GM21360 (cell line): ENCODE results near the gene TMOD1.
"Not testable (repeated sequence)": the region's sequence is repeated elsewhere in the genome, so short reads cannot be mapped to it uniquely, and the experiment has no call there.

Source experiments
- ATAC-seq: cut with Tn5 transposase; IDR thresholded peaks from one replicate; pipeline ENCODE4 v1.9.1; 2021; ENCODE audit warnings: mild to moderate bottlenecking, moderate library complexity; ENCODE audit not compliant: unreplicated experiment

The TMOD1 gene

DNA sequence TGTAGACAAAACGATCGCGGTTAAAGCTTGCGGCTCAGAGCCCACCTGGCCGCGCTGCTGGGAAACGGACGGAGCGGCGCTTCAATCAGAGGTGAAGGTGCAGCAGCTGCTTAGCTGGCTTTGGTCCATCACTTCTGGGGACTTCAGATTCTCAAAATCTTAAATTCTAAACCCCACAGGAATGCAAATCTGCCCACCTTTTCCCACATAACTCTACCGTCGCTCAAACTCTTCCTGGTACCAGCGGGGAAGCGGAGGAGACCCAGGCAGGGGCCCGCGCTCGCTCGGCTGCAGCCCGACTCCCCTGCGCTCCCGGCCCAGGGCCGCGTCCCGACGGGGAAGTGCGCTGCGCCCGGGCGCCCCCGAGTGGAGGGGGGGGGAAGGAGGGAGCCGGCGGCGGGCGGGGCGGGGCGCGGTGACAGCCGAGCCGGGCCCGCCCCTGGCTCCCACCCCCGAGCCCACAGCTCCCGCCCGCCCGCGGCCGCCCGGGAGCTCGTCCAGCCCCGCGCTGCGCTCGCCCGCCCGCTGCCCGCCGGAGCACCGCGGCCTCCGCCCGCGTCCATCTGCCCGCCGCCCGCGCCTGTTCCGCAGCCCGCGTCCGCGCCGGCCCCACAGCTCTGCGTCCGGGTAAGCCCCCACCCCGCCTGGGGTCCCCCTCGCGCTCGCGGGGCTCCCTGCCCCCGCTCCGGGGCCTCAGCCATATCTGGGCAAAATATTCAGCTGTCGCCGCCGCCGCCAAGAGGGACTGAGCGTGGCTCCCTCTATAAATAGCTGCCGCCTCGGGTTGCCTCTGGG, at the start of gene TMOD1:
Gene TMOD1 (plus strand): TSS at position 490 of the 795 bp plus-strand sequence. CDS start 22,523 bp downstream, outside the sequence.
- ATAC-seq: peak; percentile 58

- ATAC-seq: not testable (repeated sequence)
Observed at GRCh38 chr9:97453573-97453972, 47.9 kb upstream of the TMOD1 start.

DNA sequence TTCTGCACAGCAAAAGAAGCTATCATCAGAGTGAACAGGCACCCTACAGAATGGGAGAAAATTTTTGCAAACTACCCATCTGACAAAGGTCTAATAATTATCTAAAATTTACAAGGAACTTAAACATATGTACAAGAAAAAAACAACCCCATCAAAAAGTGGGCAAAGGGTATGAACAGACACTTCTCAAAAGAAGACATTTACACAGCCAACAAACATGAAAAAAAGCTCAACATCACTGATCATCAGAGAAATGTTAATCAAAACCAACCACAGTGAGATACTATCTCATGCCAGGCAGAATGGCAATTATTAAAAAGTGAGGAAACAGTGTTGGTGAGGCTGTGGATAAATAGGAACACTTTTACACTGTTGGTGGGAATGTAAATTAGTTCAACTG, 44.6 kb upstream of the TMOD1 start:
- ATAC-seq: not testable (repeated sequence)

GRCh38 chr9:97459326-97459725, 42.1 kb upstream of the TMOD1 start:
- no peak for ATAC-seq

DNA sequence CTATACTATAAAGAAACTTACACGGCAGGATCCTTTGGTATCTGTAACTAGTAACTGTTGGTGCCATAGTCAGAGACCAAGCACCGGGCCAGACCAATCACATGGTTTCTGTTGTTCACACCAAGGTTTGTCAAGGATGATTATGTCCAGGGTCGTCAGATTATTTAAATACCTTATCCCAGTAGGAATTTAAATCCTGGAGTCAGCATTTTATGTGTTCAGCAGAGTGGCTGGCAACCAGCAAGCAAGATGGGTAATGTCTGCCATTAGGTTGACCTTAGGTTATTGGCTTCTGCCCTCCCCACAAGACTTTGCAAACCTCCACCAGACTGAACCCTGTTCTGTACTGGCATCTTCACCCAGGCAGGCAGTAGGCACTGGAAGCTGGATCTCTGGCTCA, 39.3 kb upstream of the TMOD1 start:
- ATAC-seq: no peak

GRCh38 chr9:97462914-97463313, 38.6 kb upstream of the TMOD1 start:
- no peak for ATAC-seq

DNA sequence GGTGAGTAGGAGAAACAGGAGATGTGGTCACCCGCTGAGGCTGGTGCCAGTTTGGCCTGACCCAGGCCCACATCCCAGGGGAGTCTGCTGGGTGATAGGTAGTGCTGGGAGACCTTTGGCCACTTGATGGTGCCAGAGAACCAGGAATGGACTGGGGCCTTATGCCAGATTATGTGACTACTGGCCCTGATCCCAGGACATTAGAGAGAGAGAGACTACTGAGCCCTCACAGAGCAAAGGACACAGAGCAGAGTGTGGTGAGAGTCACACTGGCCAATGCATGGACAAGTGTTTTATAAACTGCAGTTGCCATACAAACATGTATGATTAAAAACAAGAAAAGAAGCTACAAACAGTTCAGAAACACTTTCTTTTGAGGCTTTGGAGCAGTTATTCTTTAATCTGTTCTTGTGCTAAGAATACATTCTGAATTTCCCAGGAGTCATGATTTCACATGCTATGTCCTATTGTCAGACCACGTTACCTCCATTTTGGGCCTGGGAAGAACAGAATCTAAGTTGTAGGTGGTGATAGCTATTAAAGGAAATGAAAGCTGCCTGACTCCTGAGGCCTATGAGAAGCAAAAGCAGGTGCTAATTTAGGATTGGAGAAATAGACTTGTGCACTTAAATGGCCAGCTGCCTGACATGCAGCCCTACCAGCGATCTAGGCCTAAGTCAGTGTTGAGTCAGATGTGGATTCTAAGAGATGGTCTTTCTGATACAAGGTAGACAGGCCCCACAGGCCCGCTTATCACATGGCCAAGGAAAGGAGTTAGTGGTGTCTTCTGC, 32.6 kb upstream of the TMOD1 start:
- peak; percentile 78 for ATAC-seq

DNA sequence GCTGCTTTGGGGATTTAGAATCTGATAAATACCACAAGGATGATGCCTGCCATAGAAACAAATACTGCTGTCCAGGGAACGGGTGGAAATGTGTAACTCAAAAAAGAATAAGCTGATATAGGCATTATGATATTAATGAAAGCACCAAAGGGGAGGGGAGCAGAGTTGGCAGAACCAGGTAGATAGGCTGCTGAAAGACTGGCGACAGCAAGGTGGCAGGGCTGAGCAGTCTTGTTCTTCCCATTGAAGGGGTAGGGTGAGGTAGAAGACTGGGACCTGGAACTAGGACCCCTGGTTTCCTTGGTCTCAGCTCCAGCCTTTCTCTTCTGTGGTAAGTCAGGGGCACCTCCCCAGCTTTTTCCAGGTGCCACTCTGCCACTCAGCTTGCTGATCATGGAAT, 31.4 kb upstream of the TMOD1 start:
- no peak for ATAC-seq

- ATAC-seq: no peak
Observed at GRCh38 chr9:97473717-97474116, 27.7 kb upstream of the TMOD1 start.

DNA sequence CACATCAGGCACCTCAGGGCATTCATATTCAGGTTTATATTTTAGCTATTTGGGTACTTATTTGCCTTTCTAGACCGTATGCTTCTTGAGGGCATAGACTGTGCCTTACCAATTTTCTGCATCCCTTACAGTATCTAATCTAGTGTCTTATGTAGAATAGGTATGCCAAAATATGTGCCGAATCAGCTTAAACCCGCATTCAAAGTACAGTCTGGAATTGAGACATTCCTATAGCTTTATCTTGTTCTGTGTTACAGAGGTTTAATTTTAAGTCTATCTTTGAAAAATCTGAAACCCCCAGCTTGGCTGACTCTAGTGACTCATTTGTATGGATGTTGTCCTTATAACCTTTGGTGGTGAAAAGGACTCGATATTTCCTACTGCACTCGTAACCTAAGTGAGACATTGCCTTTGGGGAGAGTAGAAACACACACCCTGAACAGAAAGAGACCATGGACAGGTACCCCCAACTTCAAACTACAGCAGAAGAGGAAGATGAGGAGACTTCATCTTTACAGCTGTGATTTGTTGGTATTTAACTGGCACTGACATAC, 27.0 kb upstream of the TMOD1 start:
- ATAC-seq: no peak

DNA sequence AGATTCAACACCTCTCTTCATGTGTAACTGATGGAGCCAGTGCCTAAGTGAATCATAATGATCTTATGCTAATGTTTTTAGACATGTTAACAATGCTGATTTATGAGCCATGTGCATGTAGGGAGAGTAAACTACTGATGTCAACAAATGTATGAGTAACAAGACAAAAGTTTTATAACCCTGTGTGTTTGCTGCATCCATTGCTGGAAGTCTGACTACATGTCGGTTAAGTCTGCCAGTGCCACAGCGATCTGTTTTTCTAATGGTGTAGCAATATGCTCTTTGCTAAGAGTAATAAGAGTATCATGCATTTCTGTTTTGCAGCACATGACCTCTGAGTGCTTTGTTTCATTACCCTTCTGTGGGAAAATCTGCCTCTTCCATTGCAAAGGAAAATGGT, 26.4 kb upstream of the TMOD1 start:
- no peak for ATAC-seq

DNA sequence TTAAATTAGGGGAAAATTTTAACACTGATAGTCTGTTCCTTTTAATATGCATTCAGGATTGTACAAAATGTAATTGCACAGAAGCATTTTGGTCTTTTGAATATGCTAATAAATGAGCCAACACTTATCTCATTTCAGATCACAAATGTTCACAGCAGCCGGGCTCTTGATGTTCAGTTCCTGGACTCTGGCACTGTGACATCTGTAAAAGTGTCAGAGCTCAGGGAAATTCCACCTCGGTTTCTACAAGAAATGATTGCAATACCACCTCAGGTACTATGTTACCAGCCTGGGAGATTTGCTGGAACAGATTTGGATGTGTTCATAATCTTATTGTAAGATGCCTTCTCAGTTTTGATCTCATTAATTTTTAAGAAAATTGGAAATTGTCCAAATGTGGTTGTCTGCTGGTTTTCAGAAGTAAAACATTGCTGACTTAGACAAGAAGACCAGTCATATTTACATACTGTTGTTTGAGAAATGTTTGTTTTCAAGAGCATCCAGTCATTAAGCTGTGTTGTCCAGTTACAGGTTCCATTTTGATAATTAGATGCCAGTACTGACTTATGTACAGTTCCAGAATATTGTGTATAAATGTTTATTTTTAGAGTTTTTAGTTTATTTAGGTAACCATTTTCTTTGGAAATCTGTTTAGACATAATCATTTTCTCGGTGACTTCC, 23.0 kb upstream of the TMOD1 start:
- ATAC-seq: no peak

- no peak for ATAC-seq
Observed at GRCh38 chr9:97479496-97480159, 21.8 kb upstream of the TMOD1 start.

GRCh38 chr9:97480174-97480573, 21.3 kb upstream of the TMOD1 start:
- ATAC-seq: no peak

DNA sequence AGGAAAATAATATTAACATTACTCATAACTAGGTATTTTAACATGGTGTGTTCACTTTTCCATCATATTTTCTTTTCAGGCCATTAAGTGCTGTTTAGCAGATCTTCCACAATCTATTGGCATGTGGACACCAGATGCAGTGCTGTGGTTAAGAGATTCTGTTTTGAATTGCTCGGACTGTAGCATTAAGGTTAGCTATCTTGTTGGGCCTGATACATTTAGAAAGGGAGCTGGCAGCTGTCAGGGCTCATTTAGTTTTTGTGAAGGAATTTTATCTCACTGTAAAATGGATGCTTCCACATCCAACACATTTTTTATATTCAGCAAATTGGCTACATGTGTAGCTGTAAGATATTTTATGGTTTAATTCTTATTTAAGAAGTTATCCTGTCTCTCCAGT, 20.7 kb upstream of the TMOD1 start:
- ATAC-seq: no peak

GRCh38 chr9:97484134-97484533, 17.3 kb upstream of the TMOD1 start:
- ATAC-seq: no peak

DNA sequence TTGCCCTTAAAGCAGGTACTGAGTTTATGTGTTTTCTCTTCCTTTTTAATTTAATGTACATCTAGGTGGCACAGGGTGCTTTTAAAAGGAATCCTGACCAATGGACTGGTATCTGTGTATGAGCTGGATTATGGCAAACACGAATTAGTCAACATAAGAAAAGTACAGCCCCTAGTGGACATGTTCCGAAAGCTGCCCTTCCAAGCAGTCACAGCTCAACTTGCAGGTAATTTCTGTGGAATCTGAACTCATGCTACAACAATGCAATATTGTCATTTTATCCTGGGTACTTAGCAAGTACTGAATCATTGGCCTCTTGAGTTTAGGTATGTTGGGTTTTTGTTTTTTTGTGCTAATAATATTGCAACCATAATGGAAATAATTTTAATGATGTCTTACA, 14.4 kb upstream of the TMOD1 start:
- no peak for ATAC-seq

- no peak for ATAC-seq
Observed at GRCh38 chr9:97487861-97488260, 13.6 kb upstream of the TMOD1 start.

DNA sequence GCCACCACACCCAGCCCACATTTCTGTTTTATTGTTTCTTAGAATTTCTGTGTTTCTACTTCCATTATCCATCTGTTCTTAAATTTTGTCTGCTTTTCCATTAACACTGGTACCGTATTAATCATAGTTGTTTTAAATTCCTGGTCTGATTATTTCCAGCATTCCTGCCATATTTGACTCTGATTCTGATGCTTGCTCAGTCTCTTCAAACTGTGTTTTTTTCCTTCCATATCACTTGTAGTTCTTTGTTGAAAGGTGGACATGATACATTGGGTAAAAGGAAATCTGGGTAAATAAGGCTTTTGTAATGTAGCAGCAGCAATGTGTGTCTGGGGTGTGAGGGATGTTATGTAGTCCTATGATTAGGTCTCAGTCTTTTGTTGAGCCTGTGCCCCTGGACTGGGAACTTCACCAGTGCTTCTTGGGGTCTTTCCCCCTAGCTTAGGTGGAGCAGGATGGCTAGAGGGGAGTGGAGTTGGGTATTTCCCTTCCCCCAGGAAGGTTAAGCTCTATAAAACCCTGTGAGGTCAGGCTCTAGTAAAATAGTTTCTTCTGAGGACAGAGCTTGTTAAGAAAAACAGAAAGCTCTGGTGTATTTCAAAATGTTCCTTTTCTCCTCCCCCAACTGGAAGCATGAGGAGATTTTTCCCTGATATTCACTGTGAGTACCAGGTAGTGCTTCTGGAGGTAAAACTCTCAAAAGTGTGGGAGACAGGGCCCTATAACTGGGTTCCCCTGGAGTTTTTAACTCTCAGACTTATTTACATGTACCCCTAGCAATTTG, 10.1 kb upstream of the TMOD1 start:
- no peak for ATAC-seq
